Fibroblast of the conjunctiva (primary cell): ENCODE measurements around the gene TNRC6B.
"Not testable (repeated sequence)": the region's sequence is repeated elsewhere in the genome, so short reads cannot be mapped to it uniquely, and the experiment has no call there.

ENCODE experiments used
- DNase-seq: peaks from one replicate; pipeline ENCODE4 v3.0.0-alpha.2; 2010; ENCODE audit warnings: low read depth

Gene TNRC6B

GRCh38 chr22:40183029-40183581 lies 5.4 kb downstream of the TNRC6B start:
- peak; percentile 65 for DNase-seq

- DNase-seq: not testable (repeated sequence)
Observed at GRCh38 chr22:40183603-40184002, 5.9 kb downstream of the TNRC6B start.

- no peak for DNase-seq
Observed at GRCh38 chr22:40187389-40187788, 9.7 kb downstream of the TNRC6B start.

GRCh38 chr22:40189997-40190396 lies 12.3 kb downstream of the TNRC6B start:
- no peak for DNase-seq

GRCh38 chr22:40190501-40190900 lies 12.8 kb downstream of the TNRC6B start:
- DNase-seq: no peak

GRCh38 chr22:40193429-40194421 lies 16.0 kb downstream of the TNRC6B start:
- no peak for DNase-seq

- DNase-seq: no peak
Observed at GRCh38 chr22:40194656-40195055, 16.9 kb downstream of the TNRC6B start.

GRCh38 chr22:40196628-40197360 lies 19.1 kb downstream of the TNRC6B start:
- peak; percentile 68 for DNase-seq

GRCh38 chr22:40197421-40197820 lies 19.7 kb downstream of the TNRC6B start:
- not testable (repeated sequence) for DNase-seq

GRCh38 chr22:40198733-40199132 lies 21.0 kb downstream of the TNRC6B start:
- no peak for DNase-seq

- no peak for DNase-seq
Observed at GRCh38 chr22:40199223-40199622, 21.5 kb downstream of the TNRC6B start.

GRCh38 chr22:40199852-40200251 lies 22.1 kb downstream of the TNRC6B start:
- DNase-seq: no peak

- DNase-seq: no peak
Observed at GRCh38 chr22:40200795-40201530, 23.2 kb downstream of the TNRC6B start.

- DNase-seq: no peak
Observed at GRCh38 chr22:40202225-40202944, 24.7 kb downstream of the TNRC6B start.

GRCh38 chr22:40203572-40203971 lies 25.8 kb downstream of the TNRC6B start:
- DNase-seq: no peak

- DNase-seq: peak; percentile 14
Observed at GRCh38 chr22:40204321-40205116, 26.8 kb downstream of the TNRC6B start.

GRCh38 chr22:40206561-40206960 lies 28.8 kb downstream of the TNRC6B start:
- no peak for DNase-seq

GRCh38 chr22:40210818-40211217 lies 33.1 kb downstream of the TNRC6B start:
- DNase-seq: no peak

- DNase-seq: no peak
Observed at GRCh38 chr22:40211476-40212054, 33.8 kb downstream of the TNRC6B start.

- DNase-seq: peak; percentile 62
Observed at GRCh38 chr22:40212121-40212520, 34.4 kb downstream of the TNRC6B start.
